Spleen (tissue), 11 donors: Measurements from ENCODE around the gene NRG3. TPM values are rescaled to one million over a fixed set of nuclear protein-coding genes. Genes with fewer than 3 reads are reported as not detected.
A peak's percentile ranks its signal among the peaks of the same experiment; 100 is the strongest.

ENCODE experiments used
- DNase-seq: peaks from one replicate; pipeline ENCODE4 v3.0.0-alpha.2; 2020
- H3K27ac ChIP-seq, 8 donors: fragments of 200-600 bp; sonication (generic) in 7 of 8; 1 replicate in 4 of 8; 2 replicates in 4 of 8; pipeline versions ENCODE4 v1.5.0 to v1.8.0; 2016 to 2021; ENCODE audit warnings: inconsistent platforms in 4 of 8, mild to moderate bottlenecking in 4 of 8, moderate library complexity in 1 of 8
- H3K27me3 ChIP-seq, 7 donors: fragments of 200-600 bp; sonication (generic) in 6 of 7; replicated peaks in 1 of 7; 1 replicate in 4 of 7; 2 replicates in 3 of 7; pipeline versions ENCODE4 v1.5.0 to v1.8.0; 2016 to 2021; ENCODE audit warnings: inconsistent platforms in 3 of 7, mild to moderate bottlenecking in 1 of 7
- H3K36me3 ChIP-seq, 6 donors: fragments of 200-600 bp; sonication (generic) in 5 of 6; 1 replicate in 4 of 6; 2 replicates in 2 of 6; pipeline versions ENCODE4 v1.5.0 to v1.8.0; 2016 to 2021; ENCODE audit warnings: inconsistent platforms in 2 of 6
- H3K4me1 ChIP-seq, 6 donors: fragments of 200-600 bp; sonication (generic) in 5 of 6; 1 replicate in 3 of 6; 2 replicates in 3 of 6; pipeline versions ENCODE4 v1.5.0 to v1.8.0; 2016 to 2021; ENCODE audit warnings: inconsistent platforms in 3 of 6
- H3K4me3 ChIP-seq, 8 donors: fragments of 200-600 bp; sonication (generic) in 7 of 8; 1 replicate in 4 of 8; 2 replicates in 4 of 8; pipeline versions ENCODE4 v1.5.0 to v1.8.0; 2016 to 2021; ENCODE audit warnings: inconsistent platforms in 4 of 8, mild to moderate bottlenecking in 4 of 8, moderate library complexity in 2 of 8
- H3K9me3 ChIP-seq, 8 donors: fragments of 200-600 bp; sonication (generic) in 7 of 8; 1 replicate in 4 of 8; 2 replicates in 4 of 8; pipeline versions ENCODE4 v1.5.0 to v1.8.0; 2016 to 2021; ENCODE audit warnings: inconsistent platforms in 4 of 8
- POLR2A ChIP-seq, 3 donors: fragments of 450-650 bp; IDR thresholded peaks; one replicate each; pipeline ENCODE4 v1.5.1; 2017; ENCODE audit warnings: antibody characterized with exemption in 3 of 3, mild to moderate bottlenecking in 1 of 3
- POLR2AphosphoS5 ChIP-seq, 3 donors: sonication (generic); formaldehyde crosslinking; IDR thresholded peaks; one replicate each; pipeline ENCODE4 v1.5.1; 2017; ENCODE audit warnings: antibody characterized with exemption in 3 of 3
- WGBS, 5 donors: extraction: QIAGEN DNeasy Blood & Tissue Kit in 3 of 5; methylation state at CpG; one replicate each; pipeline versions ENCODE4 v1.1.5 to v1.1.7; 2013 to 2018; 5-methylcytosine and 5-hydroxymethylcytosine counted together
- intact Hi-C: fragments of 100-400 bp; cut with DNase I; formaldehyde crosslinking; loops from one replicate; pipeline ENCODE4 v1.15.0; 2023; ENCODE audit warnings: low total_unique reads
- polyA plus RNA-seq, 3 donors: library from polyadenylated mRNA; stranded (reverse); fragments of 200-250 nt; gene quantifications; one replicate each; pipeline ENCODE4 v1.2.1, GENCODE V29; 2013
- total RNA-seq, 7 donors: library from RNA; depleted of rRNA in 3 of 7; stranded (reverse); fragments of >200 nt in 3 of 7; fragmentation: NEBNext Ultra II Directional in 4 of 7; extraction: Animal tissue kit (Norgen Biotek cat#: 25700) in 4 of 7; gene quantifications; one replicate each; pipeline versions ENCODE4 v1.1.0 to v1.2.1, GENCODE V29; 2016 to 2021
- TF ChIP-seq, protein P1 (sequence below), 11 experiments: fragments of 200-600 bp in 7 of 11; fragments of 450-650 bp in 4 of 11; sonication (generic) in 4 of 11; IDR thresholded peaks in 8 of 11; conservative IDR thresholded peaks in 3 of 11; 1 replicate in 7 of 11; 2 replicates in 4 of 11; pipeline versions ENCODE4 v1.4.0 to v1.8.0; 2016 to 2021; ENCODE audit warnings: antibody characterized with exemption in 11 of 11, inconsistent platforms in 4 of 11, mild to moderate bottlenecking in 1 of 11
- donor health status: healthy with polysubstance abuse.
- donor health status: DM: no; HTN: no; CAD: no; lungs with moderate emphysema.
- donor health status: DM: no; HTN: no; CAD: no.
- donor health status: Bipolar disorder and iron deficiency.
- donor health status: healthy.
- donor health status: DM: no; HTN: no; CAD: no.
- donor health status: DM: yes; HTN: yes; CAD: no.

Gene NRG3
- total and polyA plus RNA-seq, 10 donors, result 0.10 to 0.22 (median 0.21) TPM; not detected in 7

DNA sequence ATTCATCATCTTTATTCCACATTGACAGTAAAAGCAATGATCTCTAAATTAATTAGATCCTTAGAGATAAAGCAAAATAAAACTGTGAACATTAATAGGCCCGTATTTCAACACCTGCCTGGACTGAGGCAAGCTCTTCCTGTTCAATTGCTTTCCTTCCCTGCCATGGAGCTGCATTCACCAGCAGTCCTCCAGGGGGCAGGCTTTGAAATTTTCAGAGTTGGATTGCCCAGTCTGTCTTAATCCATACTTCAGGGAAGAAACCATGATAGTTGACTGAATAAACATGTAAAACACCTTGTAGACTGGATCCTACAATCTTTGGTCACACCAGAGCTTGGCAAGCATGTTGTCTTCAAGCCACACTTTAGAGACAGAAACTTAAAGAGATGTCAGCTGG lies 936.6 kb downstream of the NRG3 start:
- H3K36me3 ChIP-seq, result no peaks in the 10 kb centered on the region
- H3K27me3 ChIP-seq, result no peaks in the 10 kb centered on the region
- 42 to 75% (median 64%) methylated on average over 1 of the region's 1 CpG for WGBS, 5 donors
- TF ChIP-seq POLR2A (IDR thresholded peaks at IDR 0.05), result no peak
- TF ChIP-seq, protein P1, sequence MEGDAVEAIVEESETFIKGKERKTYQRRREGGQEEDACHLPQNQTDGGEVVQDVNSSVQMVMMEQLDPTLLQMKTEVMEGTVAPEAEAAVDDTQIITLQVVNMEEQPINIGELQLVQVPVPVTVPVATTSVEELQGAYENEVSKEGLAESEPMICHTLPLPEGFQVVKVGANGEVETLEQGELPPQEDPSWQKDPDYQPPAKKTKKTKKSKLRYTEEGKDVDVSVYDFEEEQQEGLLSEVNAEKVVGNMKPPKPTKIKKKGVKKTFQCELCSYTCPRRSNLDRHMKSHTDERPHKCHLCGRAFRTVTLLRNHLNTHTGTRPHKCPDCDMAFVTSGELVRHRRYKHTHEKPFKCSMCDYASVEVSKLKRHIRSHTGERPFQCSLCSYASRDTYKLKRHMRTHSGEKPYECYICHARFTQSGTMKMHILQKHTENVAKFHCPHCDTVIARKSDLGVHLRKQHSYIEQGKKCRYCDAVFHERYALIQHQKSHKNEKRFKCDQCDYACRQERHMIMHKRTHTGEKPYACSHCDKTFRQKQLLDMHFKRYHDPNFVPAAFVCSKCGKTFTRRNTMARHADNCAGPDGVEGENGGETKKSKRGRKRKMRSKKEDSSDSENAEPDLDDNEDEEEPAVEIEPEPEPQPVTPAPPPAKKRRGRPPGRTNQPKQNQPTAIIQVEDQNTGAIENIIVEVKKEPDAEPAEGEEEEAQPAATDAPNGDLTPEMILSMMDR (IDR thresholded peaks at IDR 0.05 in 8 of 11, conservative IDR thresholded peaks at IDR 0.05 in 3 of 11), result peak in 5 of 11 experiments; percentile 12 to 43 (median 39)
- H3K4me1 ChIP-seq, result no peaks in the 10 kb centered on the region
- DNase-seq, result no peak
- H3K4me3 ChIP-seq, result no peak overlapping the region
- H3K9me3 ChIP-seq, result no peaks in the 10 kb centered on the region
- no peak overlapping the region for H3K27ac ChIP-seq
- intact Hi-C loops, result no loop called here

DNA sequence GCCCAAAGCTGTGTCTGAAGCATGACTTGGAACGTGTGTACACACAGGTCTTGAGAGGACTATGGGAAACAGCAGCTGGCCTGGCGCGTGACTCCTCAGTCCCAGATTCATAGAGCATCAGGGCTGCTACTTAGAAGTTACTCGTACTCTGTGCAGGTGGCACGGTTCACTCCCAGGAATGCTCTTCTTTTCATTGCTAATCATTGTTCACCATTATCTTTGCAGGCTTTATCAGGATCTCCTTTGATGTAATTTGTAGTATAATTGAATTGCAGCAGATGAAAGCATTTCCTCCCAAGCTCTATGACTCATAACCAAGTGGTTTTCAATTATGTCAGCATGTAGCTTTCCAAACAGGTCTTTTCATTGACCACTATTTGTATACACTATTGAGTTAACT lies 938.9 kb downstream of the NRG3 start:
- H3K36me3 ChIP-seq, result no peaks in the 10 kb centered on the region
- H3K4me3 ChIP-seq, result no peak overlapping the region
- H3K27me3 ChIP-seq, result no peaks in the 10 kb centered on the region
- intact Hi-C loops, result no loop called here
- H3K4me1 ChIP-seq, result no peaks in the 10 kb centered on the region
- 79 to 89% (median 85%) methylated on average over 5 of the region's 5 CpGs for WGBS, 5 donors
- H3K27ac ChIP-seq, result no peak overlapping the region
- no peaks in the 10 kb centered on the region for H3K9me3 ChIP-seq
- DNase-seq, result no peak
- TF ChIP-seq POLR2AphosphoS5 (IDR thresholded peaks at IDR 0.05) (no peak), POLR2A (IDR thresholded peaks at IDR 0.05) (no peak)
- TF ChIP-seq, protein P1 (IDR thresholded peaks at IDR 0.05 in 8 of 11, conservative IDR thresholded peaks at IDR 0.05 in 3 of 11), result no peak

DNA sequence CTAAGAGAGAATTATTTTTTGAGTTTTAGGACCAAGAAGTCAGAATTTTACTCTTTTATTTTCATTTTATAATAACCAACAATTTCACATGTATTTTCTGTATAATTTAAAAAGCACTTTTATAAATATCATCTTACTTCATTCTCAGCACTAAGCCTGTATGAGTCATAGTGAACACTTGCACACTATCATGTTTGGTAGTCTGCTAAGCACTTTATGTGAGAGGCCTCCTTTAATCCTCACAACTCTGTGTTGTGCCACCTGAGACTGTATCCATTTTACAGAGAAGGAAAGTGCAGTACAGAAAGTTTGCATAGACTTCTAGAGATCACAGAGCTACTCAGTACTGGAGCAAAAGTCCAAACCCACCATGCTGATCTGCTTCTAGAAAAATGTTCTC lies 939.6 kb downstream of the NRG3 start:
- no peaks in the 10 kb centered on the region for H3K36me3 ChIP-seq
- no peaks in the 10 kb centered on the region for H3K27me3 ChIP-seq
- no peaks in the 10 kb centered on the region for H3K4me1 ChIP-seq
- TF ChIP-seq, protein P1 (IDR thresholded peaks at IDR 0.05 in 8 of 11, conservative IDR thresholded peaks at IDR 0.05 in 3 of 11), result no peak
- no peak for TF ChIP-seq POLR2A (IDR thresholded peaks at IDR 0.05)
- TF ChIP-seq POLR2AphosphoS5 (IDR thresholded peaks at IDR 0.05), result no peak
- intact Hi-C loops, result no loop called here
- H3K4me3 ChIP-seq, result no peak overlapping the region
- H3K9me3 ChIP-seq, result no peaks in the 10 kb centered on the region
- no peak for DNase-seq
- no peak overlapping the region for H3K27ac ChIP-seq

DNA sequence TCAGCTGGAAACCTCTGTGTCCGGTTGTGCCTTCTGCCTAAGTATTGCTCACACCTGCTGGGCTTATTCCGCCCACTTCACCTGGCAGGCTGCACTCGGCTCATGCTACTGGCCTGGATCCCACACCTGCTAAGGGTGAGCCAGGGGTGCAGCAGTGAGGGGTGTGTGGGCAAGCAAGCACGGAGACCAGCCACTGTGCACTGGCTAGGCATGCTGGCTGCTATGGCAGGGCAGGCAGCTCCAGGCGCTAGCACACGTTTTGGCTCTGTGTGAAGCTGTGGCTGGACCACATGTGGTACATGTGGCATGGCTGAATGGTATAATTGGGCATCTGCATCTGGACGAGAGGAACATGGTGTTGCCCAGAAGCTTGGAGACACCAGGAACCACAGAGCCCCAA lies 940.7 kb downstream of the NRG3 start:
- Histone ChIP-seq H3K27ac (no peak overlapping the region), H3K4me3 (no peak overlapping the region), H3K36me3 (no peaks in the 10 kb centered on the region), H3K4me1 (no peaks in the 10 kb centered on the region), H3K27me3 (no peaks in the 10 kb centered on the region), H3K9me3 (no peaks in the 10 kb centered on the region)
- 76 to 88% (median 84%) methylated on average over 5 to 7 of the region's 7 CpGs for WGBS, 5 donors
- TF ChIP-seq, protein P1 (IDR thresholded peaks at IDR 0.05 in 8 of 11, conservative IDR thresholded peaks at IDR 0.05 in 3 of 11), result no peak
- TF ChIP-seq POLR2AphosphoS5 (IDR thresholded peaks at IDR 0.05), result no peak
- TF ChIP-seq POLR2A (IDR thresholded peaks at IDR 0.05), result no peak
- DNase-seq, result no peak
- intact Hi-C loops, result no loop called here
